Activated naive CD4-positive, alpha-beta T cell treated with anti-CD3 and anti-CD28 coated beads, Interleukin-2, amount 50 U/mL, for 72 hours (primary cell): Measurements from ENCODE around the gene KCTD15. TPM values are rescaled to one million over a fixed set of nuclear protein-coding genes. Genes with fewer than 3 reads are reported as not detected.

Source experiments
- ATAC-seq, 2 donors: fragments of 150-1000 bp; cut with Tn5 transposase; 2 replicates each; pipeline ENCODE4 v1.10.0; 2021; ENCODE audit warnings: mild to moderate bottlenecking in 2 of 2, moderate library complexity in 2 of 2
- DNase-seq, 2 donors: peaks; one replicate each; pipeline ENCODE4 v3.0.0; 2021 to 2022; ENCODE audit warnings: low spot score in 2 of 2
- H3K27ac Mint-ChIP-seq, 2 donors: one replicate each; pipeline ENCODE4 v1.8.0; 2022; ENCODE audit warnings: mild to moderate bottlenecking in 2 of 2, mixed read lengths in 2 of 2
- H3K36me3 Mint-ChIP-seq, 2 donors: one replicate each; pipeline ENCODE4 v1.8.0; 2022; ENCODE audit warnings: mixed read lengths in 2 of 2
- H3K9me3 Mint-ChIP-seq, 2 donors: one replicate each; pipeline ENCODE4 v1.8.0; 2022; ENCODE audit warnings: mixed read lengths in 2 of 2
- total RNA-seq, 2 donors: library from RNA; stranded (reverse); gene quantifications; one replicate each; pipeline ENCODE4 v1.2.3, GENCODE V29; 2022

Gene KCTD15
- total RNA-seq, 2 donors from 2014 or later: 2.0 to 8.9 TPM

DNA sequence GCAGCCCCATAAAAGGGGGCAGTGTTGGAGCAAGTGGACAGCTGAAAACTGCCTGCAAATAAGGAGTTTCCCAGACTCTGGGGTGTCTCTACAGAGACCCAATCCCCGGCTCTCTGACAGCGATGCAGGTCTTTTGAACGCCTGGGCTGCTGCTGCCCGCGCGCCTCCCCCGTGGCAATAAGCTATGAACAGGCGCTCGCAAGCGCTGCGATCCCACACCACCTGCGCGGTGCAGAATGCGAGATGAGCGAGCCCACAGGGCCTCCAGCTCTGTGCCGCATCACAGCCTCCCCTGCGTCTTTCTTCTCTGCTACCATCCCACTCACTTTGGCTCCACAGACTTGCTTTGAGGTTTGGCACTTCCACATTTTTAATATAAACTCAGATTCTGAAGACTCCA, 62.3 kb downstream of the KCTD15 start:
- Mint-ChIP-seq H3K27ac (no peak overlapping the region), H3K9me3 (no peaks in the 10 kb centered on the region), H3K36me3 (no peaks in the 10 kb centered on the region)
- ATAC-seq: no peak
- DNase-seq: no peak

DNA sequence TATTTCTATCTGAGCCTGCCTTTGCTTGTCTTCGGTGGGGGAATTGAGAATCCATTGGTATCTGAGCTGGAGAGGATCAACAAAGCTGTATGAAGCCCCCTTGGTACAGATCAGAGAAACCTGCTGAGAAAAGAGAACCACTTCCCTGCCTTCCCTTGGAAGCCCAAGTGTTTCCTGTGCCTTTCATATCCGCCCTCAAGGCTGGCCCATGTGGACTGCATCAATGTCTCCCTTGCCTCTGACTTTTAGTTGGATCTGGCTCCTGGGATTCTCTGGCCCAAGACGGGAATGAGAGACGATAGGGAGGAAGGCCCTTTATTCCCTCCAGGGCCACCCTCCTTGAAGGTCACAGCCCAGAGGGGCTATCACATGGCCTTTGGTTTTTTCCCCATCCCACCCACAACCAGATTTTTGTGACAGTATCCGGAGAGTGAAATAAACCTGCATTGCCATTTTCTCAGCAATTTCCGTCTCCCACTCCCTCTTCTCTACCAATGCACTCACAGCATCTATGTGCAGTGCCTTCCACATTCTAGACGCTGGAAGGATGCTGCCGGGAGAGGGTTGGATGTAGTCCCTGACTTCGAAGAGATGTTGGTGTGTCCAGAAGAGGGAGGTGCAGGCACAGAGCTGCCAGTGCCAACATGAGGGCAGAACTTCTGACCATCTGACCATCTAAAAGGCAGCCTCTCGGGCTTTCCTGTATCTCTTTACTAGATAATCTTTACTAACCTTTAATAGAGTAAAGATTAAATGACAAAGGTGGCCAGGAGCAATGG, 63.8 kb downstream of the KCTD15 start:
- DNase-seq: no peak
- no peak for ATAC-seq
- peak overlapping the region in 1 of 2 donors; percentile 36 for H3K27ac Mint-ChIP-seq
- H3K36me3 Mint-ChIP-seq: no peaks in the 10 kb centered on the region
- no peaks in the 10 kb centered on the region for H3K9me3 Mint-ChIP-seq

GRCh38 chr19:33861950-33862349, 65.3 kb downstream of the KCTD15 start:
- Mint-ChIP-seq H3K9me3 (no peaks in the 10 kb centered on the region), H3K27ac (no peak overlapping the region), H3K36me3 (no peaks in the 10 kb centered on the region)
- DNase-seq: no peak
- no peak for ATAC-seq

DNA sequence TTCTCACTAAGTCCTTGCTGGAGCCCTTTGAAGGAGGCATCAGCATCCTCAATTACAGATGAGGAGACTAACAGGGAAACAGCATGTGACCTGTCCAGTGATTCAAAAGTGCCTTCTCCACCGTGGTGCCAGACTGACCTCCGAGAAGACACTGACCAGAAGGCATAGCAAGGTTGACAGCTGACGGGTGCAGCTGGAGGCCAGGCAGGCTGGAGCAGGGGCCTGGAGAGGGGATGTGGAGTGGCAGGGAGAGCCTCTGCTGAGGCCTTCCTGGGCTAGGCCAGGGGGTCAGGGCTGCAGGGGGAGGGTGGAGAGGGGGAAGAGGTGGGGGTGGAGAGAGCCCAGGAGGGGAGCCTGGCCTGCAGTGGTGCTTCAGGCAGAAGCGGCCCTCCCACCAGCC, 66.3 kb downstream of the KCTD15 start:
- ATAC-seq (no peak), DNase-seq (no peak)
- Mint-ChIP-seq H3K27ac (no peak overlapping the region), H3K36me3 (no peaks in the 10 kb centered on the region), H3K9me3 (no peaks in the 10 kb centered on the region)

DNA sequence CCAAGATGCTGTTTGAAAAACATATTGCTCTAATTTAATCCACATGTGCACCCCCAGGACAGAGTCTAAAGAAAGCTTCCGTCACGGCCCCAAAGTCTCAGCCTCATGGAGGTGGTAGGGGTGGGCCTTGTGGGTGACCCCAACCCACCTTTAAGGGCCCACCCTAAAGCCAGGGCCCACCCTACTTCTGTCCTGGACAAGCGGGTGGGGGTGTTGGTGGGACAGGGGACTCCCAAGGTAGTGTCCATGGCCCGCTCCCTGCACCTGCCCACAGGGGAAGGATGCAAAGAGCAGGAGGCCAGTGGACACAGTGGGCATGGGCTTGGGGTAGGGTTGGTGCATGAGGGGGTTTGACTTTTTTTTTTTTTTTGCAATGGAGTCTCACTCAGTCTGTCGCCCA, 66.8 kb downstream of the KCTD15 start:
- Mint-ChIP-seq H3K27ac (no peak overlapping the region), H3K36me3 (no peaks in the 10 kb centered on the region), H3K9me3 (no peaks in the 10 kb centered on the region)
- no peak for ATAC-seq
- DNase-seq: no peak

DNA sequence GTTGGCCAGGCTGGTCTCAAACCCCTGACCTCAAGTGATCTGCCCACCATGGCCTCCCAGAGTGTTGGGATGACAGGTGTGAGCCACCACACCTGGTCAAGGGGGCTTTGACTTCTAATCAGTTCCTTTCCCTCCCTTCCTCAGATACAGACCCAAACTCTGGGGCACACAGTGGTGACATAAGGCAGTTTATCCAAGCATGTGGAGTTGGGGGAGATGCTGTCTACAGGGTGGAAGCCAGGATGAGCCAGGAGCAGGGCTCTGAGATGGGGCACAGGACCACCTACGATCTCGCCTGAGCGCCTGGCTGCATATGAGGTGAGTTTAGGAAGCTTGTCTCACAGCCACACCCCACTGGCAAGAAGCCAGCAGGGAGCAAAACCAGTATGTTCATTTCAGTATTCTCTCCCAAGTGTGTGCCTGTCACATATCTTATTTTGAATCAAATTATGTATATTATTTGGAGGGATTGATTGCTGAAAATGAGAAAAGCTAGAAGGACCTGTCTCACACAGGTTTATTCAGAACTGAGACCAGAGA, 67.7 kb downstream of the KCTD15 start:
- no peaks in the 10 kb centered on the region for H3K36me3 Mint-ChIP-seq
- no peak for ATAC-seq
- no peaks in the 10 kb centered on the region for H3K9me3 Mint-ChIP-seq
- H3K27ac Mint-ChIP-seq: no peak overlapping the region
- DNase-seq: no peak

GRCh38 chr19:33865306-33865705, 68.6 kb downstream of the KCTD15 start:
- H3K27ac Mint-ChIP-seq: no peak overlapping the region
- DNase-seq (no peak), ATAC-seq (no peak)
- no peaks in the 10 kb centered on the region for H3K9me3 Mint-ChIP-seq
- H3K36me3 Mint-ChIP-seq: no peaks in the 10 kb centered on the region

Other genes starting within 250 kb of the KCTD15 start
- not detected for gene CHST8, start 174.9 kb upstream of the KCTD15 start, total RNA-seq